Neural progenitor cell (in vitro differentiated cells): ENCODE results near the gene GALNS. TPM values are rescaled to one million over a fixed set of nuclear protein-coding genes. Genes with fewer than 3 reads are reported as not detected.

ENCODE experiments used
- DNase-seq: peaks from one replicate; pipeline ENCODE4 v3.0.0-alpha.2; 2016; ENCODE audit warnings: low spot score
- H2AFZ ChIP-seq: fragments of 200-600 bp; sonication (generic); replicated peaks from 2 replicates; pipeline ENCODE4 v1.6.1; 2016; ENCODE audit warnings: antibody characterized with exemption
- H3F3A ChIP-seq: fragments of 200-600 bp; sonication (generic); 2 replicates; pipeline ENCODE4 v1.6.1; 2016; ENCODE audit warnings: antibody characterized with exemption, low read depth
- H3K27ac ChIP-seq: fragments of 200-600 bp; sonication (generic); 2 replicates; pipeline ENCODE4 v1.5.1; 2016; ENCODE audit warnings: mild to moderate bottlenecking
- H3K27me3 ChIP-seq: fragments of 200-600 bp; sonication (generic); 2 replicates; pipeline ENCODE4 v1.6.1; 2016; ENCODE audit warnings: mild to moderate bottlenecking, moderate library complexity
- H3K36me3 ChIP-seq: fragments of 200-600 bp; sonication (generic); 2 replicates; pipeline ENCODE4 v1.5.1; 2016
- H3K4me1 ChIP-seq: fragments of 200-600 bp; sonication (generic); 2 replicates; pipeline ENCODE4 v1.6.1; 2016; ENCODE audit warnings: mixed run types
- H3K4me2 ChIP-seq: fragments of 200-600 bp; sonication (generic); 2 replicates; pipeline ENCODE4 v1.6.1; 2016
- H3K4me3 ChIP-seq: fragments of 200-600 bp; sonication (generic); 2 replicates; pipeline ENCODE4 v1.5.1; 2016
- H3K79me2 ChIP-seq: fragments of 200-600 bp; sonication (generic); 2 replicates; pipeline ENCODE4 v1.6.1; 2016; ENCODE audit warnings: low read depth
- H3K9ac ChIP-seq: fragments of 200-600 bp; sonication (generic); 2 replicates; pipeline ENCODE4 v1.6.1; 2016
- H3K9me3 ChIP-seq: fragments of 200-600 bp; sonication (generic); 2 replicates; pipeline ENCODE4 v1.5.1; 2016; ENCODE audit warnings: low read depth
- H4K20me1 ChIP-seq: fragments of 200-600 bp; sonication (generic); 2 replicates; pipeline ENCODE4 v1.6.1; 2016; ENCODE audit warnings: low read depth
- H3K27ac Mint-ChIP-seq: 3 replicates; pipeline ENCODE4 v1.8.0; 2021; ENCODE audit warnings: mixed read lengths
- H3K27me3 Mint-ChIP-seq: 2 replicates; pipeline ENCODE4 v1.8.0; 2022; ENCODE audit warnings: low read depth, mild to moderate bottlenecking, inconsistent platforms, moderate library complexity, mixed read lengths; ENCODE audit not compliant: insufficient read depth
- H3K36me3 Mint-ChIP-seq: 3 replicates; pipeline ENCODE4 v1.8.0; 2021; ENCODE audit warnings: mixed read lengths
- H3K4me1 Mint-ChIP-seq: 3 replicates; pipeline ENCODE4 v1.8.0; 2021; ENCODE audit warnings: mixed read lengths
- H3K4me3 Mint-ChIP-seq: 3 replicates; pipeline ENCODE4 v1.8.0; 2021; ENCODE audit warnings: mild to moderate bottlenecking, moderate library complexity, mixed read lengths
- H3K9me3 Mint-ChIP-seq: 3 replicates; pipeline ENCODE4 v1.8.0; 2020; ENCODE audit warnings: mixed read lengths
- EZH2 ChIP-seq: fragments of 200-600 bp; sonication (generic); IDR thresholded peaks from 2 replicates; pipeline ENCODE4 v1.6.1; 2017; ENCODE audit warnings: antibody characterized with exemption, mild to moderate bottlenecking, moderate library complexity
- EZH2phosphoT487 ChIP-seq: fragments of 200-600 bp; sonication (generic); IDR thresholded peaks from 2 replicates; pipeline ENCODE4 v1.6.1; 2017; ENCODE audit warnings: antibody characterized with exemption
- total RNA-seq: library from RNA; depleted of rRNA; stranded (reverse); fragments of >200 nt; gene quantifications from 2 replicates; pipeline ENCODE4 v1.2.3, GENCODE V29; 2015; ENCODE audit warnings: low replicate concordance
- TF ChIP-seq, protein P1 (sequence below): fragments of 200-600 bp; sonication (generic); IDR thresholded peaks from 2 replicates; pipeline ENCODE4 v1.5.1; 2017; ENCODE audit warnings: antibody characterized with exemption, mild to moderate bottlenecking

GALNS gene
- total RNA-seq, 1 donor from 2014 or later = 5.0 TPM

DNA sequence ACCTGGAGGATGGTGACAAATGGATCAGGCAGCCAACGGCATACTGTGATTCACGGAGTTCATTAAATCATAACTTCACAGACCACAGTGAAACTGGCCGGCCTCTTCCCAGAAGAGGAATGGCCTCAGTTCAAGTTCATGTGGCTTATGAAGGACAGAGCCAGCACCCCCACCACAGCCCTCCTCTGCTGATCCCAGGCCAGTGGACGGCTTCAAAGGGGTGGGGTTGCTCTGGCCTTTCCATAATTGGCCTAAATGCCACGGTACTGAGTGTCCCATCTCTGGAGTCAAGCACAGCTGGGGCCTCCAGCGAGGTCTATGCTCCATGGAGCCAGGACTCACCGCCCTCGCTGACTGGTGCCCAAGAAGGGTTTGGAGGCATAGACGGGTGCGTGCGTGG, 21.4 kb downstream of the GALNS start:
- no peaks in the 10 kb centered on the region for H3K36me3 Mint-ChIP-seq
- no peaks in the 10 kb centered on the region for H3F3A ChIP-seq
- H3K9me3 Mint-ChIP-seq = no peaks in the 10 kb centered on the region
- H3K9me3 ChIP-seq = no peaks in the 10 kb centered on the region
- H3K4me3 ChIP-seq = no peak overlapping the region
- no peaks in the 10 kb centered on the region for H3K27me3 Mint-ChIP-seq
- H2AFZ ChIP-seq = no peak overlapping the region
- no peak for DNase-seq
- H3K27ac Mint-ChIP-seq = no peak overlapping the region
- no peak overlapping the region for H3K4me3 Mint-ChIP-seq
- H3K4me1 Mint-ChIP-seq = no peaks in the 10 kb centered on the region
- H3K36me3 ChIP-seq = no peaks in the 10 kb centered on the region
- TF ChIP-seq EZH2 (no peak), EZH2phosphoT487 (no peak)
- TF ChIP-seq, protein P1, sequence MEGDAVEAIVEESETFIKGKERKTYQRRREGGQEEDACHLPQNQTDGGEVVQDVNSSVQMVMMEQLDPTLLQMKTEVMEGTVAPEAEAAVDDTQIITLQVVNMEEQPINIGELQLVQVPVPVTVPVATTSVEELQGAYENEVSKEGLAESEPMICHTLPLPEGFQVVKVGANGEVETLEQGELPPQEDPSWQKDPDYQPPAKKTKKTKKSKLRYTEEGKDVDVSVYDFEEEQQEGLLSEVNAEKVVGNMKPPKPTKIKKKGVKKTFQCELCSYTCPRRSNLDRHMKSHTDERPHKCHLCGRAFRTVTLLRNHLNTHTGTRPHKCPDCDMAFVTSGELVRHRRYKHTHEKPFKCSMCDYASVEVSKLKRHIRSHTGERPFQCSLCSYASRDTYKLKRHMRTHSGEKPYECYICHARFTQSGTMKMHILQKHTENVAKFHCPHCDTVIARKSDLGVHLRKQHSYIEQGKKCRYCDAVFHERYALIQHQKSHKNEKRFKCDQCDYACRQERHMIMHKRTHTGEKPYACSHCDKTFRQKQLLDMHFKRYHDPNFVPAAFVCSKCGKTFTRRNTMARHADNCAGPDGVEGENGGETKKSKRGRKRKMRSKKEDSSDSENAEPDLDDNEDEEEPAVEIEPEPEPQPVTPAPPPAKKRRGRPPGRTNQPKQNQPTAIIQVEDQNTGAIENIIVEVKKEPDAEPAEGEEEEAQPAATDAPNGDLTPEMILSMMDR = no peak
- no peak overlapping the region for H3K9ac ChIP-seq
- H3K4me2 ChIP-seq = no peak overlapping the region
- no peak overlapping the region for H3K27ac ChIP-seq
- no peaks in the 10 kb centered on the region for H3K4me1 ChIP-seq
- H3K27me3 ChIP-seq = no peaks in the 10 kb centered on the region
- no peaks in the 10 kb centered on the region for H4K20me1 ChIP-seq
- no peaks in the 10 kb centered on the region for H3K79me2 ChIP-seq

DNA sequence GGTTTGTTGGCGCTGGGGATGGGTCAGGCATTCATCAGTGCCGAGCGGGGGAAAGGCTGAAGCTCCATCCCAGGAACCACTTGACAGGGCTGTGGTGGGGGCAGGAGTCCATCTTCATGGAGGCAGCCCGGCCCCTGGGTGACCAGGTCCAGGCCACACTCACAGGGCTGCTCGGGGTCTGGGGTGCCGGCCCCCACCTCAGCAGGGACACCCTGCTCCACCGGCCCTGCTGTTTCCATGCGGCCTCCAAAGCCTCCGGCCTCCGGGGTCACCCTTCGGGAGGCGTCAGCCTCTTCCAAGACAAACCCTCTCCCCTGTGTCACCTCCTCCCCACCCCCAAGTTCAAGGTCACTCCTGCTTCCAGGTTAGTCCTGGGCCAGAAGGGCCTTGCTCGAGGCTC, 22.1 kb downstream of the GALNS start:
- no peaks in the 10 kb centered on the region for H3K9me3 ChIP-seq
- H2AFZ ChIP-seq = no peak overlapping the region
- Mint-ChIP-seq H3K4me1 (no peaks in the 10 kb centered on the region), H3K27me3 (no peaks in the 10 kb centered on the region), H3K27ac (no peak overlapping the region), H3K9me3 (no peaks in the 10 kb centered on the region), H3K36me3 (no peaks in the 10 kb centered on the region), H3K4me3 (no peak overlapping the region)
- no peak for DNase-seq
- H3K36me3 ChIP-seq = no peaks in the 10 kb centered on the region
- TF ChIP-seq EZH2phosphoT487 (no peak), EZH2 (no peak)
- no peaks in the 10 kb centered on the region for H4K20me1 ChIP-seq
- H3K4me1 ChIP-seq = no peaks in the 10 kb centered on the region
- H3K4me3 ChIP-seq = no peak overlapping the region
- H3K27me3 ChIP-seq = no peaks in the 10 kb centered on the region
- H3K9ac ChIP-seq = no peak overlapping the region
- H3F3A ChIP-seq = no peaks in the 10 kb centered on the region
- no peak overlapping the region for H3K27ac ChIP-seq
- H3K79me2 ChIP-seq = no peaks in the 10 kb centered on the region
- no peak overlapping the region for H3K4me2 ChIP-seq

DNA sequence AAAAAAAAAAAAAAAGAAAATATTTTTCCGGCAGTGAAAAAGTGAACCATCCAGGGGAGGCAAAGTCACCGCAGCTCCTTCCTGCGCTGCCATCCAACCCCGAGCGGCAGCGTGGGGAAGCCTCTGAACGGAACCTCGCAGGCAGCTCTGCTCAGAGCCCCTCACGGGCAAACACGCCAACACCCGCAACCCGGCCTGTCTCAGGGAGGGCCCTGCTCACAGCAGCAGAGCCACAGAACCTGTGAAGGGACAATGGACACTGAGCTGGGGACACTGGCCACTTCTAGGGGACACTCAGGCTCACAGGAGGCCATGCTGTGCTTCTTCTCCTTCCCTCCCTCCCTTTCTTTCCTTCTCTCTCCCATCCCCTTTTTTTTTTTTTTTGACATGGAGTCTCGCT, 23.7 kb downstream of the GALNS start:
- Histone ChIP-seq H3K4me3 (no peak overlapping the region), H3K27ac (no peak overlapping the region), H3F3A (no peaks in the 10 kb centered on the region)

DNA sequence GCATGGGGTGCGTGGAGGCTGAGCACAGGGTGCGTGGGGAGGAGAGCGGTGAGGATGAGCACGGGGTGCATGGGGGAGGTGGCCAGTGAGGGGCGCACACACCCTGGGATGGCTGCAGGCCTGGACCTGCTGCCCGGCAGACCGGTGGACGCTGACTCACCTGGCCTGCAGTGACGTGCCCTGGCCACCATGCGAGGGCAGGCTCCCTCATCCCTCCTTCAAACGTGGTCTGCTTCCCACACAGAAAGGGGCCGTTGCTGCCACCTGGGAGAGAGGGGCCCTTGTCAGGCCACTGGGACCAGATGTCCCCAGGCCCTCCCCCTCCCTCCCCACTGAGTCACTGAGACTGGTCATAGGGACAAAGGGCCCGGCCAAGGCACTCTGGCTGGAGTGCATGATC, 24.9 kb downstream of the GALNS start:
- Histone ChIP-seq H3K27me3 (no peaks in the 10 kb centered on the region), H4K20me1 (no peaks in the 10 kb centered on the region), H3K9ac (no peak overlapping the region), H3K27ac (no peak overlapping the region), H3K4me2 (no peak overlapping the region), H3K9me3 (no peaks in the 10 kb centered on the region), H3K79me2 (no peaks in the 10 kb centered on the region), H3F3A (no peaks in the 10 kb centered on the region), H3K4me1 (no peaks in the 10 kb centered on the region), H2AFZ (no peak overlapping the region), H3K4me3 (no peak overlapping the region), H3K36me3 (no peaks in the 10 kb centered on the region)
- H3K4me3 Mint-ChIP-seq = no peak overlapping the region
- peaks cover 3% of the 10 kb centered on the region for H3K27me3 Mint-ChIP-seq
- no peaks in the 10 kb centered on the region for H3K9me3 Mint-ChIP-seq
- DNase-seq = no peak
- no peaks in the 10 kb centered on the region for H3K4me1 Mint-ChIP-seq
- TF ChIP-seq EZH2phosphoT487 (no peak), EZH2 (no peak)
- TF ChIP-seq, protein P1 = peak; percentile 15
- H3K27ac Mint-ChIP-seq = no peak overlapping the region
- H3K36me3 Mint-ChIP-seq = no peaks in the 10 kb centered on the region

More for the DNA sequence above, 23.7 kb downstream of the GALNS start:
- Mint-ChIP-seq H3K36me3 (no peaks in the 10 kb centered on the region), H3K4me1 (no peaks in the 10 kb centered on the region), H3K27ac (no peak overlapping the region), H3K9me3 (no peaks in the 10 kb centered on the region), H3K4me3 (no peak overlapping the region), H3K27me3 (peaks cover 3% of the 10 kb centered on the region)
- Histone ChIP-seq H2AFZ (no peak overlapping the region), H3K4me2 (no peak overlapping the region), H4K20me1 (no peaks in the 10 kb centered on the region), H3K36me3 (no peaks in the 10 kb centered on the region), H3K9ac (no peak overlapping the region), H3K79me2 (no peaks in the 10 kb centered on the region), H3K9me3 (no peaks in the 10 kb centered on the region), H3K27me3 (no peaks in the 10 kb centered on the region), H3K4me1 (no peaks in the 10 kb centered on the region)
- TF ChIP-seq, protein P1 = no peak
- TF ChIP-seq EZH2phosphoT487 = no peak
- DNase-seq = no peak
